A549 (cell line): ENCODE measurements around the gene NPTXR. TPM values are rescaled to one million over a fixed set of nuclear protein-coding genes. Genes with fewer than 3 reads are reported as not detected.

Experiments used
- ATAC-seq, 2 experiments: fragments of 200-7000 bp in 1 of 2; fragments of >200 bp in 1 of 2; cut with Nextera tagmentation in 1 of 2; cut with Tn5 transposase in 1 of 2; 3 replicates each; pipeline versions ENCODE4 v1.8.0 to v1.9.1; 2018 to 2020; ENCODE audit warnings: mild to moderate bottlenecking in 1 of 2, moderate library complexity in 1 of 2
- CTCF ChIA-PET: fragments of 300-600 bp; sonication (Branson Sonifier 250); formaldehyde crosslinking; extraction: SDS; loops from one replicate; lab custom pipeline; 2021; ENCODE audit warnings: antibody characterized with exemption, inconsistent platforms; lab: Yijun Ruan, JAX
- POLR2A ChIA-PET: fragments of 350-600 bp; formaldehyde crosslinking; extraction: SDS; loops from one replicate; lab custom pipeline; 2021; ENCODE audit warnings: antibody characterized with exemption, inconsistent platforms; lab: Yijun Ruan, JAX
- DNase-seq, 2 experiments: peaks; one replicate each; pipeline versions ENCODE4 v3.0.0 to v3.0.0-alpha.2; 2011 to 2016; ENCODE audit warnings: low read depth in 1 of 2, low spot score in 1 of 2
- FAIRE-seq: peaks from 2 replicates; lab custom pipeline; 2011; peaks lifted over from hg19 to GRCh38; lab: Jason Lieb, UNC
- H3K27ac ChIP-seq, 2 experiments: fragments of >200 bp; sonication (Bioruptor Twin); formaldehyde crosslinking; 3 replicates each; pipeline ENCODE4 v1.5.1; 2016 to 2017
- H3K4me1 ChIP-seq: fragments of >200 bp; sonication (Bioruptor Twin); formaldehyde crosslinking; 3 replicates; pipeline ENCODE4 v1.6.1; 2016
- H3K4me2 ChIP-seq: fragments of >200 bp; sonication (Bioruptor Twin); formaldehyde crosslinking; 3 replicates; pipeline ENCODE4 v1.6.1; 2016
- H3K4me3 ChIP-seq: fragments of >200 bp; sonication (Bioruptor Twin); formaldehyde crosslinking; 3 replicates; pipeline ENCODE4 v1.5.1; 2016
- H3K9me3 ChIP-seq: fragments of >200 bp; sonication (Bioruptor Twin); formaldehyde crosslinking; 3 replicates; pipeline ENCODE4 v1.6.1; 2016
- CHD2 ChIP-seq: fragments of 150-350 bp; IDR thresholded peaks from 2 replicates; pipeline ENCODE4 v1.6.1; 2014; ENCODE audit warnings: low read length; ENCODE audit not compliant: partially characterized antibody
- CHD4 ChIP-seq: fragments of 200-600 bp; sonication (generic); IDR thresholded peaks from 2 replicates; pipeline ENCODE4 v1.6.1; 2016; ENCODE audit warnings: antibody characterized with exemption, mild to moderate bottlenecking, borderline replicate concordance
- EP300 ChIP-seq, 2 experiments: fragments of >200 bp; sonication (Bioruptor Twin); formaldehyde crosslinking; IDR thresholded peaks; 2 replicates in 1 of 2; 3 replicates in 1 of 2; pipeline ENCODE4 v1.6.1; 2016 to 2017
- ESRRA ChIP-seq: fragments of 150-350 bp; IDR thresholded peaks from 2 replicates; pipeline ENCODE4 v1.6.1; 2014; ENCODE audit warnings: mild to moderate bottlenecking, low read length, borderline replicate concordance
- FOSB ChIP-seq: fragments of 250-450 bp; sonication (Bioruptor Pico); IDR thresholded peaks from 2 replicates; pipeline ENCODE4 v1.5.0; 2020; ENCODE audit warnings: mild to moderate bottlenecking, moderate library complexity
- FOXS1 ChIP-seq: fragments of 250-450 bp; sonication (Bioruptor Pico); IDR thresholded peaks from 2 replicates; pipeline ENCODE4 v1.5.0; 2020; ENCODE audit warnings: mild to moderate bottlenecking, moderate library complexity
- HDAC2 ChIP-seq: fragments of 200-600 bp; sonication (generic); IDR thresholded peaks from 2 replicates; pipeline ENCODE4 v1.6.1; 2016
- JUN ChIP-seq, 2 experiments: fragments of >200 bp; sonication (Bioruptor Twin); formaldehyde crosslinking; IDR thresholded peaks; 2 replicates in 1 of 2; 3 replicates in 1 of 2; pipeline ENCODE4 v1.6.1; 2016 to 2017
- KDM1A ChIP-seq: fragments of 200-600 bp; sonication (generic); IDR thresholded peaks from 2 replicates; pipeline ENCODE4 v1.6.1; 2016; ENCODE audit warnings: low read depth, mild to moderate bottlenecking
- KDM5A ChIP-seq: fragments of 200-600 bp; sonication (generic); IDR thresholded peaks from 2 replicates; pipeline ENCODE4 v1.6.1; 2016; ENCODE audit warnings: antibody characterized with exemption, mild to moderate bottlenecking
- MAZ ChIP-seq: fragments of 150-350 bp; IDR thresholded peaks from 2 replicates; pipeline ENCODE4 v1.6.1; 2014; ENCODE audit warnings: antibody characterized with exemption, low read depth, low read length, borderline replicate concordance
- NFE2L2 ChIP-seq: fragments of 150-350 bp; conservative IDR thresholded peaks from 2 replicates; pipeline ENCODE4 v1.6.1; 2014; ENCODE audit warnings: low read length
- PHF8 ChIP-seq: fragments of 200-600 bp; sonication (generic); IDR thresholded peaks from 2 replicates; pipeline ENCODE4 v1.6.1; 2016; ENCODE audit warnings: low read depth, mild to moderate bottlenecking, antibody characterized with exemption, moderate library complexity, borderline replicate concordance
- POLR2A ChIP-seq: IDR thresholded peaks from 2 replicates; pipeline ENCODE4 v1.6.1; 2012; ENCODE audit warnings: mild to moderate bottlenecking, low read length
- RARB ChIP-seq: fragments of 250-450 bp; sonication (Bioruptor Pico); IDR thresholded peaks from 2 replicates; pipeline ENCODE4 v1.8.0; 2021; ENCODE audit warnings: mild to moderate bottlenecking, moderate library complexity
- RCOR1 ChIP-seq: fragments of 150-350 bp; IDR thresholded peaks from 2 replicates; pipeline ENCODE4 v1.6.1; 2014; ENCODE audit warnings: antibody characterized with exemption, low read length, low read depth
- SMC3 ChIP-seq: fragments of >200 bp; sonication (Bioruptor Twin); formaldehyde crosslinking; IDR thresholded peaks from 3 replicates; pipeline ENCODE4 v1.6.1; 2018; ENCODE audit warnings: inconsistent platforms
- ZC3H11A ChIP-seq: fragments of 450-650 bp; IDR thresholded peaks from 2 replicates; pipeline ENCODE4 v1.6.1; 2014; ENCODE audit warnings: antibody characterized with exemption, mild to moderate bottlenecking
- ZNF302 ChIP-seq: fragments of 250-450 bp; sonication (Bioruptor Pico); IDR thresholded peaks from 2 replicates; pipeline ENCODE4 v1.9.0; 2021; ENCODE audit warnings: inconsistent platforms, mild to moderate bottlenecking, moderate library complexity
- WGBS: methylation state at CpG from one replicate; pipeline ENCODE4 v1.1.6; 2017; ENCODE audit errors: missing lambda C conversion rate; 5-methylcytosine and 5-hydroxymethylcytosine counted together
- polyA plus RNA-seq, 4 experiments: library from polyadenylated mRNA; depleted of rRNA in 3 of 4; stranded (reverse); fragments of >200 nt; fragmentation: RNase III in 1 of 4; extraction: RNeasy Plus Mini Kit Qiagen cat#74134 plus additional on column Dnase treatment in 1 of 4; gene quantifications; 2 replicates in 3 of 4; 3 replicates in 1 of 4; pipeline ENCODE4 v1.2.3, GENCODE V29; 2011 to 2017
- TF ChIP-seq, protein P1 (sequence below): fragments of >200 bp; sonication (Bioruptor Twin); formaldehyde crosslinking; IDR thresholded peaks from 3 replicates; pipeline ENCODE4 v1.5.1; 2016
- TF ChIP-seq, protein P2 (sequence below): fragments of 450-650 bp; IDR thresholded peaks from 2 replicates; pipeline ENCODE4 v1.6.1; 2014; ENCODE audit warnings: antibody characterized with exemption
- TF ChIP-seq, protein P3 (sequence below): fragments of >200 bp; sonication (Bioruptor Twin); formaldehyde crosslinking; IDR thresholded peaks from 2 replicates; pipeline ENCODE4 v1.6.1; 2016
- TF ChIP-seq, protein P4 (sequence below): IDR thresholded peaks from 2 replicates; pipeline ENCODE4 v1.6.1; 2012; ENCODE audit warnings: low read depth, borderline replicate concordance
- TF ChIP-seq, protein P5 (sequence below): fragments of 200-600 bp; sonication (generic); IDR thresholded peaks from 2 replicates; pipeline ENCODE4 v1.6.1; 2016; ENCODE audit warnings: antibody characterized with exemption, mild to moderate bottlenecking, moderate library complexity

NPTXR gene
- polyA plus RNA-seq, 2 of the 4 experiments (the other 2 are of a cell fraction) = 3.3 to 15.3 TPM

DNA sequence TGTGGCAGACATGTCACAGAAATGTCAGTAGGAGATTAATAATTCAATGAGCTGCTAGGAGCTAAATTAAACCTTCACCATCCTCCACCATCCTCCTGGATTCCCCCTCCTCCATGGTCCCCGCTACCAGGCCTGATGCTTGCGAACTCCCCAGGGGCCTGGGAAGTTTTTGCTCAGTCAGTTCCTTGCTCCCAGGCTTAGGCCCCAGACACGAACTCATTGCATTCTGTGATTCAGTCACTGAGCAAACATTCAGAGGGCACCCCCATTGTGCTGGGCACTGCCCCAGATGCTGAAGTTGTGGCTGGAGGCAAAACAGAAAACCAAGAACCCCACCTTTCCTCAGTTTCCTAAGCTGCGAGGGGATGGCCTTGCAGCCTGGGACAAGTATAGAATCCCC lies 14.3 kb downstream of the NPTXR start:
- FAIRE-seq = no peak
- Histone ChIP-seq H3K9me3 (no peaks in the 10 kb centered on the region), H3K4me1 (peaks cover 37% of the 10 kb centered on the region)

DNA sequence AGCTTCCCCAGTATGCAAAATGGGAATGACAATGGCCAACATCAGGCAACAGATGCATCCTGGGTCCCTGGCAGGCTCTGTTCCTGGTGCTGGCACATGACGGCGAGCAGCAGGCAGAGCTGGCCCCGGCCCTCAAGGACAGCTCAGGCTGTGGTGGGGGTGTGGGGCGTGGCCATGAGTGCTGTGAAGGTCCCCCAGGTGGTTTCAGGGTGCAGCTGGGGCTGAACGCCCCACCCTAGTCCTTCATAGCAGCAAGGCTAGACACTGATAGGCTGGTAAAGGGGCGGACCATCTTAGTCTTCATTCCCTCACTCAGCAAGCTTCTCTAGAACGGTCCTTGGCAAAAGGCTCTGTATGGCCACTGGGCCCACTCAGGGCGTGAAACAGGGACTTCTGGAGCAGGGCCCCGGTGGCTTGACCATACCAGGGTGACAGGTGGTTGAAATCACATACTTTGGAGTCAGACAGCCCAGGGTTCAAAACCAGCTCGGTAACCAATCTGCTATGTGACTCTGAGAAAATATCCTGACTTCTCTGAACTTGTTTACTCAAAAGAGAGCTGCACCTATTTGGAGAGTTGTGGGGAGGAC lies 15.1 kb downstream of the NPTXR start:
- FAIRE-seq (no peak), DNase-seq (no peak), ATAC-seq (no peak)
- peaks cover 37% of the 10 kb centered on the region for H3K4me1 ChIP-seq
- H3K9me3 ChIP-seq = no peaks in the 10 kb centered on the region
- POLR2A ChIA-PET = no interaction called here
- H3K4me3 ChIP-seq = no peak overlapping the region
- WGBS = 71% methylated on average over 8 of the region's 10 CpGs
- peak overlapping the region; percentile 82 to 90 for H3K27ac ChIP-seq
- H3K4me2 ChIP-seq = peak overlapping the region; percentile 61; the same call in 2 of the 3 replicates
- CTCF ChIA-PET = interaction anchor here (0.9 to 5.7 kb wide), 5 partner anchors 11 to 61 kb away, joined by 3 to 47 read pairs (median 3); no protein-coding TSS in a partner anchor
- TF ChIP-seq PHF8 = no peak
- TF ChIP-seq, protein P1, sequence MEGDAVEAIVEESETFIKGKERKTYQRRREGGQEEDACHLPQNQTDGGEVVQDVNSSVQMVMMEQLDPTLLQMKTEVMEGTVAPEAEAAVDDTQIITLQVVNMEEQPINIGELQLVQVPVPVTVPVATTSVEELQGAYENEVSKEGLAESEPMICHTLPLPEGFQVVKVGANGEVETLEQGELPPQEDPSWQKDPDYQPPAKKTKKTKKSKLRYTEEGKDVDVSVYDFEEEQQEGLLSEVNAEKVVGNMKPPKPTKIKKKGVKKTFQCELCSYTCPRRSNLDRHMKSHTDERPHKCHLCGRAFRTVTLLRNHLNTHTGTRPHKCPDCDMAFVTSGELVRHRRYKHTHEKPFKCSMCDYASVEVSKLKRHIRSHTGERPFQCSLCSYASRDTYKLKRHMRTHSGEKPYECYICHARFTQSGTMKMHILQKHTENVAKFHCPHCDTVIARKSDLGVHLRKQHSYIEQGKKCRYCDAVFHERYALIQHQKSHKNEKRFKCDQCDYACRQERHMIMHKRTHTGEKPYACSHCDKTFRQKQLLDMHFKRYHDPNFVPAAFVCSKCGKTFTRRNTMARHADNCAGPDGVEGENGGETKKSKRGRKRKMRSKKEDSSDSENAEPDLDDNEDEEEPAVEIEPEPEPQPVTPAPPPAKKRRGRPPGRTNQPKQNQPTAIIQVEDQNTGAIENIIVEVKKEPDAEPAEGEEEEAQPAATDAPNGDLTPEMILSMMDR = no peak
- TF ChIP-seq KDM1A = no peak
- TF ChIP-seq KDM5A = no peak
- TF ChIP-seq, protein P2, sequence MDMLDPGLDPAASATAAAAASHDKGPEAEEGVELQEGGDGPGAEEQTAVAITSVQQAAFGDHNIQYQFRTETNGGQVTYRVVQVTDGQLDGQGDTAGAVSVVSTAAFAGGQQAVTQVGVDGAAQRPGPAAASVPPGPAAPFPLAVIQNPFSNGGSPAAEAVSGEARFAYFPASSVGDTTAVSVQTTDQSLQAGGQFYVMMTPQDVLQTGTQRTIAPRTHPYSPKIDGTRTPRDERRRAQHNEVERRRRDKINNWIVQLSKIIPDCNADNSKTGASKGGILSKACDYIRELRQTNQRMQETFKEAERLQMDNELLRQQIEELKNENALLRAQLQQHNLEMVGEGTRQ = no peak
- TF ChIP-seq, protein P3, sequence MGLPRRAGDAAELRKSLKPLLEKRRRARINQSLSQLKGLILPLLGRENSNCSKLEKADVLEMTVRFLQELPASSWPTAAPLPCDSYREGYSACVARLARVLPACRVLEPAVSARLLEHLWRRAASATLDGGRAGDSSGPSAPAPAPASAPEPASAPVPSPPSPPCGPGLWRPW = no peak
- no peak for TF ChIP-seq CHD4
- TF ChIP-seq RCOR1 = no peak
- TF ChIP-seq POLR2A = no peak
- no peak for TF ChIP-seq RARB (CRISPR knock-in tag)
- no peak for TF ChIP-seq JUN (IDR thresholded peaks at IDR 0.05)
- no peak for TF ChIP-seq ZC3H11A
- TF ChIP-seq, protein P4, sequence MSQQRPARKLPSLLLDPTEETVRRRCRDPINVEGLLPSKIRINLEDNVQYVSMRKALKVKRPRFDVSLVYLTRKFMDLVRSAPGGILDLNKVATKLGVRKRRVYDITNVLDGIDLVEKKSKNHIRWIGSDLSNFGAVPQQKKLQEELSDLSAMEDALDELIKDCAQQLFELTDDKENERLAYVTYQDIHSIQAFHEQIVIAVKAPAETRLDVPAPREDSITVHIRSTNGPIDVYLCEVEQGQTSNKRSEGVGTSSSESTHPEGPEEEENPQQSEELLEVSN = no peak
- no peak for TF ChIP-seq SMC3

More for the DNA sequence above, 14.3 kb downstream of the NPTXR start:
- POLR2A ChIA-PET = interaction anchor here (1.2 kb wide), 1 partner anchor 27 kb away, joined by 3 read pairs; no protein-coding TSS in a partner anchor
- ATAC-seq = peak in 1 of 2 experiments; percentile 60; a peak in 3 of 6 replicates
- TF ChIP-seq ZNF302 (CRISPR knock-in tag) = no peak
- TF ChIP-seq, protein P5, sequence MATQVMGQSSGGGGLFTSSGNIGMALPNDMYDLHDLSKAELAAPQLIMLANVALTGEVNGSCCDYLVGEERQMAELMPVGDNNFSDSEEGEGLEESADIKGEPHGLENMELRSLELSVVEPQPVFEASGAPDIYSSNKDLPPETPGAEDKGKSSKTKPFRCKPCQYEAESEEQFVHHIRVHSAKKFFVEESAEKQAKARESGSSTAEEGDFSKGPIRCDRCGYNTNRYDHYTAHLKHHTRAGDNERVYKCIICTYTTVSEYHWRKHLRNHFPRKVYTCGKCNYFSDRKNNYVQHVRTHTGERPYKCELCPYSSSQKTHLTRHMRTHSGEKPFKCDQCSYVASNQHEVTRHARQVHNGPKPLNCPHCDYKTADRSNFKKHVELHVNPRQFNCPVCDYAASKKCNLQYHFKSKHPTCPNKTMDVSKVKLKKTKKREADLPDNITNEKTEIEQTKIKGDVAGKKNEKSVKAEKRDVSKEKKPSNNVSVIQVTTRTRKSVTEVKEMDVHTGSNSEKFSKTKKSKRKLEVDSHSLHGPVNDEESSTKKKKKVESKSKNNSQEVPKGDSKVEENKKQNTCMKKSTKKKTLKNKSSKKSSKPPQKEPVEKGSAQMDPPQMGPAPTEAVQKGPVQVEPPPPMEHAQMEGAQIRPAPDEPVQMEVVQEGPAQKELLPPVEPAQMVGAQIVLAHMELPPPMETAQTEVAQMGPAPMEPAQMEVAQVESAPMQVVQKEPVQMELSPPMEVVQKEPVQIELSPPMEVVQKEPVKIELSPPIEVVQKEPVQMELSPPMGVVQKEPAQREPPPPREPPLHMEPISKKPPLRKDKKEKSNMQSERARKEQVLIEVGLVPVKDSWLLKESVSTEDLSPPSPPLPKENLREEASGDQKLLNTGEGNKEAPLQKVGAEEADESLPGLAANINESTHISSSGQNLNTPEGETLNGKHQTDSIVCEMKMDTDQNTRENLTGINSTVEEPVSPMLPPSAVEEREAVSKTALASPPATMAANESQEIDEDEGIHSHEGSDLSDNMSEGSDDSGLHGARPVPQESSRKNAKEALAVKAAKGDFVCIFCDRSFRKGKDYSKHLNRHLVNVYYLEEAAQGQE = no peak
- TF ChIP-seq CHD2 = no peak
- TF ChIP-seq, protein P2 = no peak
- TF ChIP-seq KDM1A = no peak
- TF ChIP-seq ZC3H11A = no peak
- TF ChIP-seq MAZ = no peak
- no peak for TF ChIP-seq NFE2L2
- no peak for TF ChIP-seq FOSB
- TF ChIP-seq HDAC2 = no peak
- TF ChIP-seq PHF8 = no peak
- no peak for TF ChIP-seq EP300 (IDR thresholded peaks at IDR 0.05)
- TF ChIP-seq FOXS1 = no peak
- TF ChIP-seq ESRRA = no peak
- TF ChIP-seq RCOR1 = no peak
- TF ChIP-seq, all 56 proteins: peak for 0
- WGBS = 48% methylated on average over 3 of the region's 4 CpGs
- Histone ChIP-seq H3K4me2 (peak overlapping the region; percentile 61), H3K27ac (peak overlapping the region; percentile 82 to 90), H3K4me3 (no peak overlapping the region)
- CTCF ChIA-PET = interaction anchor here (0.9 to 5.7 kb wide), 5 partner anchors 10 to 98 kb away, joined by 3 to 47 read pairs (median 3); no protein-coding TSS in a partner anchor
- DNase-seq = peak in 1 of 2 experiments; percentile 35
